Epidermal melanocyte (primary cell): ENCODE measurements around the gene SLC35F4.
"Not testable (repeated sequence)": the region's sequence is repeated elsewhere in the genome, so short reads cannot be mapped to it uniquely, and the experiment has no call there.

Experiments
- DNase-seq: peaks from one replicate; pipeline ENCODE4 v3.0.0; 2011; ENCODE audit warnings: low spot score; ENCODE audit not compliant: insufficient read length

SLC35F4 gene

DNA sequence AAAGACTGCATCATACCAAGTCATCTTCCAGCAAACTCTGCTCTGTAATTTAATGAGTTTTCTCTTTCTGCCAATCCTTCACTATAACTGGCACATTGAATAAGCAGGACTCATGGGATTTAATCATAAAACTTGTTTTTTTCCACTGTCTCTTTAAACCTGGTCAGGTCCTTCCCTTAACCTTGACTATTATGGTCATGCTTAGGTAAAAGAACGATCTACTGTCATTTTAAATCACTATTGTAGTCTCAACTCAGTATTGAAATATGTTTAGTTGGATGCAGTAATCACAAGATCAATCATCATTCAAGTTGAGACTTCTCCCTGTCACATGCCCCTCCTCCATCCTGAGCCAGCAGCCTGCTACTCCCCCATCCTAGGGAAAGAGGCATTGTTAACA, 56.1 kb downstream of the SLC35F4 start:
- no peak for DNase-seq

DNA sequence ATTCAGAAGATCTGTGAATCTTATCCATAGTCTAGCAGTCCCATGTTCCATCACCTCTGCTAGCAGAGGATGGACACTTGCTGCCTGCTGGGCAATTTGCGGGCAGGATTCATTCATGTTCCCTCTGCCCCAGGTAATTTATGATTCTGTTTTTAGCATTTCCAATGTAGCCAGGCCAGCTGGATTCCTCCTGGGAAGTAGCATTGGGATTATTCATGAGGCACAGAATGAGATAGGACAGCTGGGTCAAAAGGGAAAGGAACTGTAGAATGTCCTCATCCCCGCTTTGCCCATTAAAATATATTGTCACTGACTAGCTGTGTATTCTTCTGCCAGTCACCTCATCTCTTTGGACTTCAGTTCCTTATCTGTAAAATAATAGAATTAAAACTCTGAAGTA, 68.7 kb downstream of the SLC35F4 start:
- no peak for DNase-seq

DNA sequence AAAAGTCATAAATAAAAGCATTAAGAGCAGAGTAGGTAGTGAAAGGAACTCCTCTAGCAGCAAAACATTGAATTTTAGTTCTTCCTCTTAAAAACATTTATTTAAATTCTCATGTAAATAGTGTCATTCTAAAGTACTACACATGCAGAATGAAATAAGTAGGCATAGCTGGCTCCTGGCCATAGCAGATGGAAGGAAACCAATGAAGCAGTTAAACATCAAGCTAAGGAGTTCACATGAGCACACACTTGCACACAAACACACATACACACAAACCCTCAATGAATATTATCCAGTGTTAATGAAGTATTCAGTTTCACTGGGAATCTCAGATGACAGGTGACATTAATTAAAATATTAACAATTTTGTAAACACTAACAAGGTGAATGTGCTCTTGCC, 69.3 kb downstream of the SLC35F4 start:
- DNase-seq, result no peak

- DNase-seq, result no peak
Observed at GRCh38 chr14:57785058-57785457, 80.8 kb downstream of the SLC35F4 start.

- no peak for DNase-seq
Observed at GRCh38 chr14:57771801-57772200, 94.1 kb downstream of the SLC35F4 start.

DNA sequence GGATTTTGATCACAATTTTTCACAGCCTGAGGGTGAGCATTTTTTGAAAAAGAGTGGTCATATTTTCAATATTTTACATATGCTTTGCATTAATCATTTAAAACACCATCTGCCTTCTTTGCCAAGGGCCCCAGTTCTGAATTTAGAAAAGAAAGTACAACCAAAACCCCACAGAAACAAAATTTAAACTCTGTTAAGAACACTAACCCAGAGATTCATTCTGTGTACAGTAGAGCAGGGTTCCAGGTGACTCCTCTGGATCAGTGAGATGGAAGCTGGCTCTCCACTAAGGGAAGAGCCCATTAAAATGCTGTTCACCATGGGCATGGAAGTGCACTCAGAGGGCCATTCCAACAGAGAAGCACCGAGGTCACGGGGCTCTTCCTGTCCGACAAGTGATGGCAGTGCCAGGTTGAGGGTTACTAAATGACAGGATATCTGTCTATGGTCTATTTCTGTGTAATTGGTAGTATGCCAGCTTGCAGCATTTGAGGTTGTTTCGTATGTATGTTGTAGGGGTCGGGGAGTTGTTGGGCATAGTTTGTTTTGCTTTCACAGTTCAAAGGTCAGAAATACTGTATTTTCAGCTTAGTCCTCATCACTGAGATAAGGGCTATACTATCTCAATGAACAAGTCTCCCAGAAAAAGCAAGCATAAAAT, 95.9 kb downstream of the SLC35F4 start:
- no peak for DNase-seq

- DNase-seq, result no peak
Observed at GRCh38 chr14:57761800-57762199, 104.1 kb downstream of the SLC35F4 start.

DNA sequence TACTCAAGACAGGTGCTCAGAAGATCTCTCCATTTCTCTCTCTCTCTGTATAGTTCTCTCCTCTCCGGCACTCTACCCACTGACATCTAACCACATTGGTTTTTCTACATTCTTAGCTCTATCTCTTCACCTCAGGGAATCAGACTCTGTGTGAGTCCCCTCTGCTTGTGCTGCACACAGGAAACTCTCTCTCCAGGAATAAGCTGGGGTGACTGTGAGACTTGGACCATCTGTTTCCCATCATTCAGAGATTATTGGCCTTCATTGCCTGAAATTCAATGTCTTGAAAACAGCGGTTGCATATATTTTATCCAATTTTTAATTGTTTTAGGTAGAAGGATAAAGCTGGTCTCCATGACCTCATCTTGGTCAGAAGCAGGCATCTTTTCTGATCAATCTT, 105.0 kb downstream of the SLC35F4 start:
- DNase-seq, result no peak

DNA sequence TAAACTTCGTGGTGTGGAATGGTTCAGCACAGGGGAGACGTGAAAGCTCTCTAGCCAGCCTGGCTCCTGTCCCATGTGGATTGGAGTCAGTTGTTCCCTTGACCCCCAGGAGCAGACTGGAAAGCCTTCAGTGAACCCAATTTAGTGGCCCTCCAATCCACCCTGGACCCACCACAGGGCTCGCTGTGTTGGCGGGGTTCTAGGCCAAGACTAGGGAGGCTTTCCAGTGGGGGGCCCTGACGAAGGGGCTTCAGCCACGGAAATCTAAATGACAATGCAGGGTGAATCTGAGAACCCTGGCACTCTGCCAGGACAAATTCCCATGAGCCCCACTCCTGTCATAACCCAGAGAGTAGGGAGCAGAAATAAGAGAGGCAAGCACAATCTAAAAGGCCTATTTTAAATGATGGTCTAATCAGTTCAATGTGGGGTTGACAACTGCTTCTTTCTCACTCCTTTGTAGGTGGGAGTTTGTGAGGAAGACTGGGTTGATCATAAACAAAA, 110.8 kb downstream of the SLC35F4 start:
- DNase-seq, result no peak

- no peak for DNase-seq
Observed at GRCh38 chr14:57754527-57754926, 111.4 kb downstream of the SLC35F4 start.

GRCh38 chr14:57753821-57754220, 112.1 kb downstream of the SLC35F4 start:
- no peak for DNase-seq

DNA sequence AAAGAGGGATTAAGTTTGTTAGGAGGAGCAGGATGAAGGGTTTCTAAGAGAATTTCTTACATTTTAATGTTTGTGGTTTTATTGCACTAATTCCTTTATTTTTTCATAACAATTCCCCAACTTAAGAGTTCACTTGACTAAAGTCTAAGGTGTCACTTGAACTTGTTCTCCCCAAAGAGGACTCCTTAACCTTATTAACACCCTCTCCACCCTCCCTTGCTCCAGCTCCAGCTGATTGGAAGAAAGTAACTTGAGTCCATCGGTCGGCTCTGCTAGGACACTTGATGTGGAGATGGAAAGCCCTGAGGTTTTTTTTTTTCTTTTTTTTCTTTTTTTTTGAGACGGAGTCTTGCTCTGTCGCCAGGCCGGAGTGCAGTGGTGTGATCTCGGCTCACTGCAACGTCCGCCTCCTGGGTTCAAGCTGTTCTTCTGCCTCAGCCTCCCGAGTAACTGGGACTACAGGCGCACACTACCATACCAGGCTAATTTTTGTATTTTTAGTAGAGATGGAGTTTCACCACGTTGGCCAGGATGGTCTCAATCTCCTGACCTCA, 113.7 kb downstream of the SLC35F4 start:
- not testable (repeated sequence) for DNase-seq

GRCh38 chr14:57751400-57751799, 114.5 kb downstream of the SLC35F4 start:
- DNase-seq, result no peak

- DNase-seq, result no peak
Observed at GRCh38 chr14:57749267-57749666, 116.6 kb downstream of the SLC35F4 start.

DNA sequence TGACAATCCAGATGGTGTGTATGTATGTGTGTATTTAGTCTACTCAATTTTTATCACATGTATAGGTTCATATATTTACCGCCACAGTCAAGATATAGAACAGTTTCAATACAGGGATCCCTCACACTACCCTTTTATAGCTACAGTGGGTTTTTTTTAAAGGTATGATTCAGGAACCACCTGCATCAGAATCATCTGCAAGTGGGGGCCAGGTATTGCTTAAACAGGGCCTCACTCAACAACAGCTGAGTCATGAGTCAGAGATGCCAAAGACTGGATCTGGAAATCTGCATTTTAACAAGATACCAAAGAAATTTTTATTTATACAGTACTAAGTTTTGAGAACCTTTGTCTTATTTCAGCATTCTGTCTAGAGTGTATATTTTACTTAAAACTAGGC, 117.6 kb downstream of the SLC35F4 start:
- DNase-seq, result no peak

DNA sequence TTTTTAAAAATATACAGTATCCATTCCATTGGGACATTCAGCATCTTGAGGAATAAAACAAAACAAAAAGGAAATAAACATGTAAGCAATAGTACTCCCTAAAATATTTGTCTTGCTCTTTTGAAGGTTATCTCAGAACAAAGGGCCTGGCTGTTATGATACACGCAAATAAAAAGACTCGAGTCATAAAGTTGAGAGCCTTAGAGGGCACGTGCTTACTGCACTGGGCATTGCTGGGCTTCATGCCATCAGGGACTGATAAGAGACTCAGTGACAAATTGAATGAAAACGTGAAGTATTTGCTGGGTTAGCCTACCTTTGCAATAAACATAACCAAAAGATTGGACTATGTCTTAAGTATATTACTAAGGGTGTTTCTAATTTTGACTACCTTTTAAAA, 118.9 kb downstream of the SLC35F4 start:
- DNase-seq, result no peak

GRCh38 chr14:57746563-57746962, 119.3 kb downstream of the SLC35F4 start:
- no peak for DNase-seq

DNA sequence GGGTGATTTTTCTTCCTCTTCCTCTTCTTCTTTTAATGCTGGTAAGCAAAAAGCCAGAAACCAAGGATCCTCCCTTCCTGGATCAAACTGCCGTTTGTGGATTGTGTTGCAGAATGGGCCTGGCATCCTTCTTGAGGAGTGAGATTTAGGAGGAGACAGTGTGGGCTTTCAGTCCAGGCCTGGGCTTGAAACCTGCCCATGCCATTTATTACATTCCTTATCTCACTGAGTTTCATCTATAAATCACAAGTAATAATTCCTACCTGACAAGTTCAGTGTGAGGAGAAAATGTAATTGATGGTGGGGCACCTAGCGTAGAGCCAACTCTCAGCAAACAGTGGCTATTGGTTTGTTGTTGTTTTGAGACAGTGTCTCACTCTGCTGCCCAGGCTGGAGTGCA, 126.4 kb downstream of the SLC35F4 start:
- DNase-seq, result no peak

GRCh38 chr14:57737598-57737997, 128.3 kb downstream of the SLC35F4 start:
- DNase-seq, result no peak

- DNase-seq, result no peak
Observed at GRCh38 chr14:57736391-57736790, 129.5 kb downstream of the SLC35F4 start.

GRCh38 chr14:57735276-57735675, 130.6 kb downstream of the SLC35F4 start:
- no peak for DNase-seq

- no peak for DNase-seq
Observed at GRCh38 chr14:57732463-57733285, 133.2 kb downstream of the SLC35F4 start.
